IMR-90 (cell line): ENCODE results near the gene ASPHD2. TPM values are rescaled to one million over a fixed set of nuclear protein-coding genes. Genes with fewer than 3 reads are reported as not detected.

Experiments
- ATAC-seq: fragments of 200-7000 bp; cut with Tn5 transposase; 2 replicates; pipeline ENCODE4 v1.9.1; 2020; ENCODE audit warnings: low read depth, mild to moderate bottlenecking, moderate library complexity
- BruUV-seq: library from RNA; stranded (reverse); fragments of 400-500 nt; replicated peaks from 2 replicates; lab custom pipeline; 2021; lab: Mats Ljungman, UMichigan
- CTCF ChIA-PET: fragments of 300-600 bp; formaldehyde crosslinking; extraction: SDS; loops from one replicate; lab custom pipeline; 2021; ENCODE audit warnings: antibody characterized with exemption; lab: Yijun Ruan, JAX
- POLR2A ChIA-PET: fragments of 300-600 bp; sonication (Branson Sonifier 250); formaldehyde crosslinking; loops from one replicate; lab custom pipeline; 2022; ENCODE audit warnings: antibody characterized with exemption; ENCODE audit not compliant: unreplicated experiment; lab: Charles Lee
- DNase-seq: peaks from one replicate; pipeline ENCODE4 v3.0.0; 2013
- H2AFZ ChIP-seq: replicated peaks from 2 replicates; pipeline ENCODE3; 2013; ENCODE audit warnings: low read length, mild to moderate bottlenecking; ENCODE audit not compliant: poor library complexity
- H2AK5ac ChIP-seq: 2 replicates; pipeline ENCODE4 v1.6.1; 2013; ENCODE audit warnings: low read depth, low read length, inconsistent platforms
- H2AK9ac ChIP-seq: replicated peaks from 2 replicates; pipeline ENCODE3; 2013; ENCODE audit warnings: mild to moderate bottlenecking, low read depth, low read length, moderate library complexity; ENCODE audit not compliant: poor library complexity
- H2BK120ac ChIP-seq: 2 replicates; pipeline ENCODE4 v1.6.1; 2013; ENCODE audit warnings: low read depth, low read length, inconsistent platforms
- H2BK15ac ChIP-seq: 3 replicates; pipeline ENCODE4 v1.6.1; 2013; ENCODE audit warnings: low read depth, low read length, inconsistent platforms
- H2BK20ac ChIP-seq: 2 replicates; pipeline ENCODE4 v1.6.1; 2013; ENCODE audit warnings: low read depth, mild to moderate bottlenecking, inconsistent platforms, low read length, moderate library complexity
- H2BK5ac ChIP-seq: 2 replicates; pipeline ENCODE4 v1.6.1; 2013; ENCODE audit warnings: mild to moderate bottlenecking, low read depth, low read length, inconsistent platforms; ENCODE audit not compliant: poor library complexity, severe bottlenecking
- H3K14ac ChIP-seq: replicated peaks from 2 replicates; pipeline ENCODE4 v1.6.1; 2013; ENCODE audit warnings: low read depth, low read length, inconsistent platforms
- H3K18ac ChIP-seq: 2 replicates; pipeline ENCODE4 v1.6.1; 2013; ENCODE audit warnings: low read depth, low read length, control low read depth
- H3K23ac ChIP-seq: 2 replicates; pipeline ENCODE4 v1.6.1; 2013; ENCODE audit warnings: low read depth, low read length, inconsistent platforms
- H3K27ac ChIP-seq: 2 replicates; pipeline ENCODE4 v1.5.1; 2013; ENCODE audit warnings: mild to moderate bottlenecking, control low read depth, low read length; ENCODE audit not compliant: insufficient read depth
- H3K27me3 ChIP-seq: 2 replicates; pipeline ENCODE4 v1.6.1; 2013; ENCODE audit warnings: low read length; ENCODE audit not compliant: control insufficient read depth, insufficient read depth
- H3K36me3 ChIP-seq: 2 replicates; pipeline ENCODE4 v1.6.1; 2013; ENCODE audit warnings: low read length, mixed read lengths; ENCODE audit not compliant: control insufficient read depth, insufficient read depth
- H3K4ac ChIP-seq: 2 replicates; pipeline ENCODE4 v1.6.1; 2013; ENCODE audit warnings: low read depth, low read length, inconsistent platforms
- H3K4me1 ChIP-seq: 2 replicates; pipeline ENCODE4 v1.6.1; 2013; ENCODE audit warnings: low read length, mixed read lengths; ENCODE audit not compliant: control insufficient read depth, insufficient read depth
- H3K4me2 ChIP-seq: 2 replicates; pipeline ENCODE4 v1.6.1; 2013; ENCODE audit warnings: low read depth, mild to moderate bottlenecking, control low read depth, low read length, moderate library complexity
- H3K4me3 ChIP-seq: 2 replicates; pipeline ENCODE4 v1.5.1; 2013; ENCODE audit warnings: low read depth, mild to moderate bottlenecking, control low read depth, low read length, moderate library complexity; ENCODE audit not compliant: insufficient read depth
- H3K56ac ChIP-seq: 2 replicates; pipeline ENCODE4 v1.6.1; 2013; ENCODE audit warnings: low read length, inconsistent platforms; ENCODE audit not compliant: insufficient read depth; ENCODE audit errors: extremely low read depth
- H3K79me1 ChIP-seq, 2 experiments: 2 replicates each; pipeline ENCODE4 v1.6.1; 2013; ENCODE audit warnings: low read length in 2 of 2, inconsistent platforms in 1 of 2, low read depth in 1 of 2
- H3K9ac ChIP-seq: 2 replicates; pipeline ENCODE4 v1.6.1; 2013; ENCODE audit warnings: low read depth, low read length, control low read depth
- H3K9me1 ChIP-seq: 2 replicates; pipeline ENCODE4 v1.6.1; 2013; ENCODE audit warnings: low read length, inconsistent platforms; ENCODE audit not compliant: insufficient read depth
- H3K9me3 ChIP-seq: 2 replicates; pipeline ENCODE4 v1.6.1; 2013; ENCODE audit warnings: low read length; ENCODE audit not compliant: control insufficient read depth, insufficient read depth
- H4K20me1 ChIP-seq: 2 replicates; pipeline ENCODE4 v1.6.1; 2013; ENCODE audit warnings: low read length, inconsistent platforms; ENCODE audit not compliant: insufficient read depth
- H4K5ac ChIP-seq: 2 replicates; pipeline ENCODE4 v1.6.1; 2013; ENCODE audit warnings: mild to moderate bottlenecking, low read depth, low read length, control low read depth
- H4K8ac ChIP-seq, 2 experiments: 2 replicates each; pipeline ENCODE4 v1.6.1; 2013; ENCODE audit warnings: low read depth in 2 of 2, low read length in 2 of 2, control low read depth in 1 of 2, inconsistent platforms in 1 of 2
- H4K91ac ChIP-seq: 2 replicates; pipeline ENCODE4 v1.6.1; 2013; ENCODE audit warnings: low read depth, low read length, inconsistent platforms; ENCODE audit not compliant: insufficient read depth
- BHLHE40 ChIP-seq: fragments of 150-350 bp; IDR thresholded peaks from 2 replicates; pipeline ENCODE4 v1.6.1; 2016; ENCODE audit warnings: mild to moderate bottlenecking, low read depth, low read length
- CEBPB ChIP-seq: IDR thresholded peaks from 2 replicates; pipeline ENCODE4 v1.6.1; 2012; ENCODE audit warnings: low read depth, low read length, improper control_type of control experiment
- CHD1 ChIP-seq: IDR thresholded peaks from 2 replicates; pipeline ENCODE4 v1.6.1; 2012; ENCODE audit warnings: low read depth, low read length, improper control_type of control experiment
- FOS ChIP-seq: fragments of 150-350 bp; IDR thresholded peaks from 2 replicates; pipeline ENCODE4 v1.6.1; 2016; ENCODE audit warnings: low read depth, low read length
- MAZ ChIP-seq: IDR thresholded peaks from 2 replicates; pipeline ENCODE4 v1.6.1; 2012; ENCODE audit warnings: low read depth, mild to moderate bottlenecking, low read length, improper control_type of control experiment, moderate library complexity, borderline replicate concordance
- POLR2A ChIP-seq: IDR thresholded peaks from 2 replicates; pipeline ENCODE4 v1.6.1; 2012; ENCODE audit warnings: mild to moderate bottlenecking, low read depth, low read length
- RFX5 ChIP-seq: IDR thresholded peaks from 2 replicates; pipeline ENCODE4 v1.8.0; 2012; ENCODE audit warnings: low read depth, mild to moderate bottlenecking, low read length, moderate library complexity
- WGBS, 2 experiments: methylation state at CpG; one replicate each; pipeline versions ENCODE4 v1.1.5 to v1.1.7; 2013; ENCODE audit warnings: missing lambda C conversion rate in 2 of 2; ENCODE audit not compliant: insufficient read length in 1 of 2; ENCODE audit errors: extremely low coverage in 2 of 2; 5-methylcytosine and 5-hydroxymethylcytosine counted together
- dilution Hi-C: fragments of 300-500 bp; cut with HindIII; formaldehyde crosslinking; loops from one replicate; pipeline ENCODE4 v1.14.3; 2018; ENCODE audit warnings: low sequenced_read_pairs; ENCODE audit not compliant: unreplicated experiment
- in situ Hi-C: fragments of 300-500 bp; cut with MboI; formaldehyde crosslinking; loops from 3 replicates; pipeline ENCODE4 v1.14.3; 2019; ENCODE audit warnings: low sequenced_read_pairs, inconsistent platforms, mixed read lengths
- intact Hi-C: fragments of 100-400 bp; cut with micrococcal nuclease; formaldehyde crosslinking; loops from 2 replicates; pipeline ENCODE4 v1.10.0; 2022
- polyA plus RNA-seq, 3 experiments: library from polyadenylated mRNA; depleted of rRNA; stranded (reverse); fragments of >200 nt; gene quantifications; 2 replicates each; pipeline ENCODE4 v1.2.3, GENCODE V29; 2012; ENCODE audit warnings: low replicate concordance in 1 of 3
- total RNA-seq: library from RNA; depleted of rRNA; stranded (reverse); fragments of >200 nt; gene quantifications from 2 replicates; pipeline ENCODE4 v1.2.3, GENCODE V29; 2012
- TF ChIP-seq, protein P1 (sequence below): fragments of 150-350 bp; IDR thresholded peaks from 2 replicates; pipeline ENCODE4 v1.6.1; 2016; ENCODE audit warnings: low read depth, mild to moderate bottlenecking, low read length, moderate library complexity, borderline replicate concordance
- TF ChIP-seq, protein P2 (sequence below): conservative IDR thresholded peaks from 2 replicates; pipeline ENCODE4 v1.5.1; 2012; ENCODE audit warnings: mild to moderate bottlenecking, low read depth, low read length, improper control_type of control experiment
- TF ChIP-seq, protein P3 (sequence below): fragments of 150-350 bp; IDR thresholded peaks from 2 replicates; pipeline ENCODE4 v1.6.1; 2017; ENCODE audit warnings: mild to moderate bottlenecking, antibody characterized with exemption, low read length, low read depth

The ASPHD2 gene
- total and polyA plus RNA-seq, 2 of the 4 experiments (the other 2 are of a cell fraction), result 1.3 to 1.4 TPM

- H2AK9ac ChIP-seq, result no peak overlapping the region
- H4K8ac ChIP-seq, result no peak overlapping the region
- CTCF ChIA-PET, result no interaction called here
- no peaks in the 10 kb centered on the region; the same call in 1 of the 2 replicates for H3K4me1 ChIP-seq
- H2BK120ac ChIP-seq, result no peak overlapping the region
- no peak overlapping the region for H4K91ac ChIP-seq
- H2AK5ac ChIP-seq, result no peak overlapping the region
- no peak overlapping the region for H2BK20ac ChIP-seq
- ATAC-seq (no peak), DNase-seq (no peak)
- H3K79me1 ChIP-seq, result no peaks in the 10 kb centered on the region; a peak in 1 of 4 replicates
- intact Hi-C loops, result no loop called here
- in situ Hi-C loops, result no loop called here
- H3K23ac ChIP-seq, result no peak overlapping the region
- no peaks in the 10 kb centered on the region for H4K20me1 ChIP-seq
- no peak overlapping the region for H4K5ac ChIP-seq
- H2AFZ ChIP-seq, result no peak overlapping the region
- no peak overlapping the region for H3K4me3 ChIP-seq
- H3K27me3 ChIP-seq, result no peaks in the 10 kb centered on the region
- H3K14ac ChIP-seq, result no peak overlapping the region
- no peak overlapping the region for H3K18ac ChIP-seq
- no peak overlapping the region for H3K27ac ChIP-seq
- POLR2A ChIA-PET, result no interaction called here
- dilution Hi-C loops, result no loop called here
- no peaks in the 10 kb centered on the region for H3K9me3 ChIP-seq
- no peak overlapping the region for H3K56ac ChIP-seq
- H3K4me2 ChIP-seq, result no peak overlapping the region
- no CpG with 5 or more reads among the region's 6 CpGs for WGBS, 2 experiments
- H3K4ac ChIP-seq, result no peak overlapping the region
- no peak overlapping the region for H2BK5ac ChIP-seq
- peaks cover 22% of the 10 kb centered on the region for H3K36me3 ChIP-seq
- no peaks in the 10 kb centered on the region for H3K9me1 ChIP-seq
- no peak overlapping the region for H2BK15ac ChIP-seq
- no peak overlapping the region for H3K9ac ChIP-seq
- TF ChIP-seq FOS (no peak), RFX5 (no peak), CHD1 (no peak), MAZ (no peak), CEBPB (no peak), POLR2A (no peak), BHLHE40 (no peak)
- TF ChIP-seq, protein P1, sequence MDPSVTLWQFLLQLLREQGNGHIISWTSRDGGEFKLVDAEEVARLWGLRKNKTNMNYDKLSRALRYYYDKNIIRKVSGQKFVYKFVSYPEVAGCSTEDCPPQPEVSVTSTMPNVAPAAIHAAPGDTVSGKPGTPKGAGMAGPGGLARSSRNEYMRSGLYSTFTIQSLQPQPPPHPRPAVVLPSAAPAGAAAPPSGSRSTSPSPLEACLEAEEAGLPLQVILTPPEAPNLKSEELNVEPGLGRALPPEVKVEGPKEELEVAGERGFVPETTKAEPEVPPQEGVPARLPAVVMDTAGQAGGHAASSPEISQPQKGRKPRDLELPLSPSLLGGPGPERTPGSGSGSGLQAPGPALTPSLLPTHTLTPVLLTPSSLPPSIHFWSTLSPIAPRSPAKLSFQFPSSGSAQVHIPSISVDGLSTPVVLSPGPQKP, result no peak
- TF ChIP-seq, protein P2, sequence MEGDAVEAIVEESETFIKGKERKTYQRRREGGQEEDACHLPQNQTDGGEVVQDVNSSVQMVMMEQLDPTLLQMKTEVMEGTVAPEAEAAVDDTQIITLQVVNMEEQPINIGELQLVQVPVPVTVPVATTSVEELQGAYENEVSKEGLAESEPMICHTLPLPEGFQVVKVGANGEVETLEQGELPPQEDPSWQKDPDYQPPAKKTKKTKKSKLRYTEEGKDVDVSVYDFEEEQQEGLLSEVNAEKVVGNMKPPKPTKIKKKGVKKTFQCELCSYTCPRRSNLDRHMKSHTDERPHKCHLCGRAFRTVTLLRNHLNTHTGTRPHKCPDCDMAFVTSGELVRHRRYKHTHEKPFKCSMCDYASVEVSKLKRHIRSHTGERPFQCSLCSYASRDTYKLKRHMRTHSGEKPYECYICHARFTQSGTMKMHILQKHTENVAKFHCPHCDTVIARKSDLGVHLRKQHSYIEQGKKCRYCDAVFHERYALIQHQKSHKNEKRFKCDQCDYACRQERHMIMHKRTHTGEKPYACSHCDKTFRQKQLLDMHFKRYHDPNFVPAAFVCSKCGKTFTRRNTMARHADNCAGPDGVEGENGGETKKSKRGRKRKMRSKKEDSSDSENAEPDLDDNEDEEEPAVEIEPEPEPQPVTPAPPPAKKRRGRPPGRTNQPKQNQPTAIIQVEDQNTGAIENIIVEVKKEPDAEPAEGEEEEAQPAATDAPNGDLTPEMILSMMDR, result no peak
- TF ChIP-seq, protein P3, sequence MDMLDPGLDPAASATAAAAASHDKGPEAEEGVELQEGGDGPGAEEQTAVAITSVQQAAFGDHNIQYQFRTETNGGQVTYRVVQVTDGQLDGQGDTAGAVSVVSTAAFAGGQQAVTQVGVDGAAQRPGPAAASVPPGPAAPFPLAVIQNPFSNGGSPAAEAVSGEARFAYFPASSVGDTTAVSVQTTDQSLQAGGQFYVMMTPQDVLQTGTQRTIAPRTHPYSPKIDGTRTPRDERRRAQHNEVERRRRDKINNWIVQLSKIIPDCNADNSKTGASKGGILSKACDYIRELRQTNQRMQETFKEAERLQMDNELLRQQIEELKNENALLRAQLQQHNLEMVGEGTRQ, result no peak
- no TSS peak for BruUV-seq
These were observed 19.9 kb downstream of the ASPHD2 start for GRCh38 chr22:26448941-26449340.
